Chondrocyte (in vitro differentiated cells): ENCODE data around the gene FNDC3A. TPM values are rescaled to one million over a fixed set of nuclear protein-coding genes. Genes with fewer than 3 reads are reported as not detected.
"Not testable (repeated sequence)": the region's sequence is repeated elsewhere in the genome, so short reads cannot be mapped to it uniquely, and the experiment has no call there.

Experiments
- DNase-seq: peaks from one replicate; pipeline ENCODE4 v3.0.0; 2021; ENCODE audit warnings: mixed read lengths, low spot score
- H3K27ac Mint-ChIP-seq: one replicate; pipeline ENCODE4 v1.8.0; 2021; ENCODE audit warnings: mild to moderate bottlenecking, moderate library complexity, mixed read lengths; ENCODE audit not compliant: unreplicated experiment
- H3K27me3 Mint-ChIP-seq: 2 replicates; pipeline ENCODE4 v1.8.0; 2021; ENCODE audit warnings: low read depth, mixed read lengths
- H3K36me3 Mint-ChIP-seq: 2 replicates; pipeline ENCODE4 v1.8.0; 2021; ENCODE audit warnings: low read depth, mixed read lengths
- H3K4me1 Mint-ChIP-seq: 2 replicates; pipeline ENCODE4 v1.8.0; 2021; ENCODE audit warnings: low read depth, mild to moderate bottlenecking, mixed read lengths
- H3K4me3 Mint-ChIP-seq: one replicate; pipeline ENCODE4 v1.8.0; 2021; ENCODE audit warnings: mild to moderate bottlenecking, moderate library complexity, mixed read lengths; ENCODE audit not compliant: unreplicated experiment
- H3K9me3 Mint-ChIP-seq: 2 replicates; pipeline ENCODE4 v1.8.0; 2021; ENCODE audit warnings: low read depth, mixed read lengths
- CTCF ChIP-seq: fragments of 200-600 bp; sonication (generic); IDR thresholded peaks from 2 replicates; pipeline ENCODE4 v1.5.0; 2021; ENCODE audit warnings: antibody characterized with exemption, mild to moderate bottlenecking, moderate library complexity
- total RNA-seq: library from RNA; stranded (reverse); gene quantifications from 3 replicates; pipeline ENCODE4 v1.2.1, GENCODE V29; 2021

Gene FNDC3A
- total RNA-seq, 1 donor from 2014 or later, result 34.3 TPM

GRCh38 chr13:49055021-49055420, 79.3 kb downstream of the FNDC3A start:
- Mint-ChIP-seq H3K36me3 (peaks cover 1% of the 10 kb centered on the region), H3K4me3 (no peak overlapping the region), H3K27me3 (no peaks in the 10 kb centered on the region), H3K9me3 (peaks cover 20% of the 10 kb centered on the region), H3K27ac (no peak overlapping the region), H3K4me1 (peaks cover 13% of the 10 kb centered on the region)
- no peak for DNase-seq
- no peak for TF ChIP-seq CTCF

- Mint-ChIP-seq H3K27me3 (no peaks in the 10 kb centered on the region), H3K36me3 (peaks cover 1% of the 10 kb centered on the region), H3K9me3 (peaks cover under 1% of the 10 kb centered on the region), H3K4me3 (no peak overlapping the region), H3K27ac (peak overlapping the region; percentile 58), H3K4me1 (peaks cover 17% of the 10 kb centered on the region)
- no peak for DNase-seq
- TF ChIP-seq CTCF, result no peak
Observed at GRCh38 chr13:49057176-49057575, 81.5 kb downstream of the FNDC3A start.

GRCh38 chr13:49058761-49059160, 83.0 kb downstream of the FNDC3A start:
- Mint-ChIP-seq H3K9me3 (no peaks in the 10 kb centered on the region), H3K4me1 (peaks cover 23% of the 10 kb centered on the region), H3K27me3 (no peaks in the 10 kb centered on the region), H3K27ac (no peak overlapping the region), H3K4me3 (no peak overlapping the region), H3K36me3 (peaks cover 1% of the 10 kb centered on the region)
- TF ChIP-seq CTCF, result no peak
- DNase-seq, result no peak

- Mint-ChIP-seq H3K4me3 (no peak overlapping the region), H3K27me3 (no peaks in the 10 kb centered on the region), H3K27ac (no peak overlapping the region), H3K36me3 (peaks cover 1% of the 10 kb centered on the region), H3K9me3 (no peaks in the 10 kb centered on the region), H3K4me1 (peaks cover 34% of the 10 kb centered on the region)
- DNase-seq, result no peak
- TF ChIP-seq CTCF, result no peak
Observed at GRCh38 chr13:49060678-49061387, 85.1 kb downstream of the FNDC3A start.

GRCh38 chr13:49061388-49061752, 85.7 kb downstream of the FNDC3A start:
- H3K36me3 Mint-ChIP-seq, DNase-seq, H3K27me3 Mint-ChIP-seq, H3K27ac Mint-ChIP-seq, H3K9me3 Mint-ChIP-seq, H3K4me3 Mint-ChIP-seq: not testable (repeated sequence)
- peaks cover 31% of the 10 kb centered on the region for H3K4me1 Mint-ChIP-seq

- H3K4me1 Mint-ChIP-seq, result peaks cover 29% of the 10 kb centered on the region
Observed at GRCh38 chr13:49062297-49062896, 86.7 kb downstream of the FNDC3A start.

More at GRCh38 chr13:49062297-49062896, 86.7 kb downstream of the FNDC3A start:
- Mint-ChIP-seq H3K27ac (no peak overlapping the region), H3K27me3 (no peaks in the 10 kb centered on the region), H3K4me3 (no peak overlapping the region), H3K36me3 (no peaks in the 10 kb centered on the region), H3K9me3 (no peaks in the 10 kb centered on the region)
- no peak for DNase-seq
- no peak for TF ChIP-seq CTCF
